HepG2 (cell line): ENCODE data around the gene POGK.

Source experiments
- CBX2 ChIP-seq, 2 experiments: fragments of 200-600 bp in 1 of 2; sonication (generic); formaldehyde crosslinking in 1 of 2; IDR thresholded peaks; 2 replicates each; pipeline versions ENCODE4 v1.7.0 to v1.8.1; 2018 to 2022; ENCODE audit warnings: low read depth in 2 of 2, low read length in 1 of 2, mild to moderate bottlenecking in 1 of 2, missing genetic modification reagents in 1 of 2
- CHD4 ChIP-seq: fragments of 200-600 bp; sonication (generic); IDR thresholded peaks from 2 replicates; pipeline ENCODE4 v1.7.0; 2017; ENCODE audit warnings: mild to moderate bottlenecking, low read length, borderline replicate concordance
- CTCF ChIP-seq: sonication (generic); formaldehyde crosslinking; IDR thresholded peaks from 2 replicates; pipeline ENCODE4 v1.5.0; 2020; ENCODE audit warnings: mild to moderate bottlenecking, missing genetic modification reagents, moderate library complexity
- GZF1 ChIP-seq: sonication (generic); formaldehyde crosslinking; IDR thresholded peaks from 2 replicates; pipeline ENCODE4 v1.5.1; 2020; ENCODE audit warnings: mild to moderate bottlenecking, missing genetic modification reagents
- KDM1A ChIP-seq: IDR thresholded peaks from 2 replicates; pipeline ENCODE4 v1.6.1; 2016; ENCODE audit warnings: missing compliant biosample characterization
- MAX ChIP-seq: IDR thresholded peaks from 2 replicates; pipeline ENCODE4 v1.6.1; 2012; ENCODE audit warnings: inconsistent platforms
- POLR2A ChIP-seq, 2 experiments: IDR thresholded peaks; 2 replicates each; pipeline ENCODE4 v1.6.1; 2011; ENCODE audit warnings: low read depth in 2 of 2, low read length in 2 of 2, mild to moderate bottlenecking in 1 of 2, moderate library complexity in 1 of 2; ENCODE audit not compliant: insufficient read depth in 1 of 2
- POLR2AphosphoS2 ChIP-seq: IDR thresholded peaks from 2 replicates; pipeline ENCODE4 v1.6.1; 2011; ENCODE audit warnings: low read depth, low read length, improper control_type of control experiment
- PRMT3 ChIP-seq: sonication (generic); formaldehyde crosslinking; IDR thresholded peaks from 2 replicates; pipeline ENCODE4 v1.8.1; 2022; ENCODE audit warnings: low read depth, mild to moderate bottlenecking, moderate library complexity, missing genetic modification reagents, borderline replicate concordance
- ZNF33B ChIP-seq: sonication (generic); formaldehyde crosslinking; IDR thresholded peaks from 2 replicates; pipeline ENCODE4 v1.5.1; 2020; ENCODE audit warnings: mild to moderate bottlenecking, missing genetic modification reagents
- ZNF530 ChIP-seq: sonication (generic); formaldehyde crosslinking; IDR thresholded peaks from 2 replicates; pipeline ENCODE4 v1.5.0; 2020; ENCODE audit warnings: low read depth, mild to moderate bottlenecking, missing genetic modification reagents
- ZNF776 ChIP-seq: sonication (generic); formaldehyde crosslinking; IDR thresholded peaks from 2 replicates; pipeline ENCODE4 v1.4.0; 2020; ENCODE audit warnings: mild to moderate bottlenecking, missing genetic modification reagents

- TF ChIP-seq CHD4 (no peak), GZF1 (CRISPR knock-in tag) (no peak), KDM1A (CRISPR knock-in tag) (peak; percentile 89; the same call in 1 of the 2 replicates), ZNF530 (CRISPR knock-in tag) (no peak), PRMT3 (CRISPR knock-in tag) (no peak), ZNF33B (no peak), ZNF776 (CRISPR knock-in tag) (no peak), POLR2A (IDR thresholded peaks at IDR 0.05; ENCODE audit: insufficient read depth in 1 of 2, low read depth in 2 of 2, low read length in 2 of 2) (peak in 1 of 2 experiments; percentile 38; a peak in 1 of 4 replicates), MAX (no peak; the same call in 1 of the 2 replicates), CTCF (no peak), POLR2AphosphoS2 (no peak), CBX2 (IDR thresholded peaks at IDR 0.05; ENCODE audit: low read depth, low read length) (no peak), CBX2 (CRISPR knock-in tag; IDR thresholded peaks at IDR 0.05; ENCODE audit: low read depth) (no peak)
Measured at GRCh38 chr1:166874464-166874863, 35.2 kb downstream of the POGK start.
